Ascending aorta (tissue), 2 donors: ENCODE results near the gene MBP. TPM values are rescaled to one million over a fixed set of nuclear protein-coding genes. Genes with fewer than 3 reads are reported as not detected.

Experiments
- DNase-seq, 2 donors: peaks; one replicate each; pipeline ENCODE4 v3.0.0-alpha.2; 2019; ENCODE audit warnings: low spot score in 2 of 2
- H3K27ac ChIP-seq, 2 donors: fragments of 200-600 bp; sonication (generic); one replicate each; pipeline ENCODE4 v1.5.1; 2016 to 2017; ENCODE audit warnings: mild to moderate bottlenecking in 1 of 2
- H3K27me3 ChIP-seq: fragments of 200-600 bp; sonication (generic); one replicate; pipeline ENCODE4 v1.5.1; 2017
- H3K36me3 ChIP-seq, 2 donors: fragments of 200-600 bp; sonication (generic); one replicate each; pipeline ENCODE4 v1.5.1; 2016
- H3K4me1 ChIP-seq, 2 donors: fragments of 200-600 bp; sonication (generic); one replicate each; pipeline ENCODE4 v1.5.1; 2016 to 2017; ENCODE audit warnings: mild to moderate bottlenecking in 1 of 2
- H3K4me3 ChIP-seq, 2 donors: fragments of 200-600 bp; sonication (generic); one replicate each; pipeline ENCODE4 v1.5.1; 2016 to 2017; ENCODE audit warnings: mild to moderate bottlenecking in 1 of 2
- H3K9me3 ChIP-seq, 2 donors: fragments of 200-600 bp; sonication (generic); one replicate each; pipeline ENCODE4 v1.5.1; 2016
- intact Hi-C: fragments of 100-400 bp; cut with DNase I; formaldehyde crosslinking; loops from one replicate; pipeline ENCODE4 v1.15.1; 2023
- total RNA-seq: library from RNA; depleted of rRNA; stranded (reverse); fragments of >200 nt; gene quantifications from one replicate; pipeline ENCODE4 v1.1.0, GENCODE V29; 2016
- TF ChIP-seq, protein P1 (sequence below), 3 experiments: fragments of 200-600 bp in 2 of 3; fragments of 450-650 bp in 1 of 3; sonication (generic) in 2 of 3; IDR thresholded peaks; one replicate each; pipeline ENCODE4 v1.5.1; 2016 to 2019; ENCODE audit warnings: antibody characterized with exemption in 3 of 3, mild to moderate bottlenecking in 1 of 3, moderate library complexity in 1 of 3

Gene MBP
- total RNA-seq, 1 donor from 2014 or later: 8.1 TPM

DNA sequence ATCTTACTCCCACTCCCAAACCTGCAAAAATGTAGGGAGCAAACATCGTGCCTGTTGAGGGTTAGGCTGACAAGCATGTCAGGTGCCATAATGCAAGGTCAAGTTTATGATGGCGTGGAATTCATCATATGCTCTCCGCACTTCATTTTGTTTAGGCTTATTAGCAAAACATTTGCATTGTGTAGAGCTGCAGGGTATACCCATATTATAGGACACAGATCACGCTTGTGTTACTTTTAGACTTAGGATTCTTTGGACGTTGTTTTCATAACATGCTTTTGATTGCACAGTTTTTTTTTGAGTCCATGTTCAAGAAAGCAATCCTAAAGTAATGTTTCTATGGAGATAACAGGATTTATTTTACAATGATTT is 22.9 kb downstream of the MBP start:
- Histone ChIP-seq H3K27me3 (no peaks in the 10 kb centered on the region), H3K9me3 (no peaks in the 10 kb centered on the region), H3K4me3 (no peak overlapping the region), H3K4me1 (peaks cover under 1 to 17% of the 10 kb centered on the region in 2 donors), H3K27ac (no peak overlapping the region), H3K36me3 (peaks cover 0 to 2% of the 10 kb centered on the region in 2 donors)
- intact Hi-C loops: no loop called here
- DNase-seq: no peak
- TF ChIP-seq, protein P1, sequence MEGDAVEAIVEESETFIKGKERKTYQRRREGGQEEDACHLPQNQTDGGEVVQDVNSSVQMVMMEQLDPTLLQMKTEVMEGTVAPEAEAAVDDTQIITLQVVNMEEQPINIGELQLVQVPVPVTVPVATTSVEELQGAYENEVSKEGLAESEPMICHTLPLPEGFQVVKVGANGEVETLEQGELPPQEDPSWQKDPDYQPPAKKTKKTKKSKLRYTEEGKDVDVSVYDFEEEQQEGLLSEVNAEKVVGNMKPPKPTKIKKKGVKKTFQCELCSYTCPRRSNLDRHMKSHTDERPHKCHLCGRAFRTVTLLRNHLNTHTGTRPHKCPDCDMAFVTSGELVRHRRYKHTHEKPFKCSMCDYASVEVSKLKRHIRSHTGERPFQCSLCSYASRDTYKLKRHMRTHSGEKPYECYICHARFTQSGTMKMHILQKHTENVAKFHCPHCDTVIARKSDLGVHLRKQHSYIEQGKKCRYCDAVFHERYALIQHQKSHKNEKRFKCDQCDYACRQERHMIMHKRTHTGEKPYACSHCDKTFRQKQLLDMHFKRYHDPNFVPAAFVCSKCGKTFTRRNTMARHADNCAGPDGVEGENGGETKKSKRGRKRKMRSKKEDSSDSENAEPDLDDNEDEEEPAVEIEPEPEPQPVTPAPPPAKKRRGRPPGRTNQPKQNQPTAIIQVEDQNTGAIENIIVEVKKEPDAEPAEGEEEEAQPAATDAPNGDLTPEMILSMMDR (IDR thresholded peaks at IDR 0.05): no peak

- intact Hi-C loops: no loop called here
- H3K4me1 ChIP-seq: peaks cover 0 to 19% of the 10 kb centered on the region in 2 donors
- no peaks in the 10 kb centered on the region for H3K27me3 ChIP-seq
- TF ChIP-seq, protein P1 (IDR thresholded peaks at IDR 0.05): no peak
- H3K36me3 ChIP-seq: peaks cover 0 to 2% of the 10 kb centered on the region in 2 donors
- no peak overlapping the region for H3K4me3 ChIP-seq
- peak overlapping the region; percentile 21 to 69 for H3K27ac ChIP-seq
- DNase-seq: no peak
- no peaks in the 10 kb centered on the region for H3K9me3 ChIP-seq
Observed at GRCh38 chr18:77108821-77109647, 23.5 kb downstream of the MBP start.

GRCh38 chr18:77108001-77108692 is 24.4 kb downstream of the MBP start:
- peaks cover 4 to 23% of the 10 kb centered on the region in 2 donors for H3K4me1 ChIP-seq
- H3K27ac ChIP-seq: peak overlapping the region; percentile 61 to 69
- H3K4me3 ChIP-seq: peak overlapping the region in 1 of 2 donors; percentile 27
- H3K27me3 ChIP-seq: no peaks in the 10 kb centered on the region
- DNase-seq: no peak
- H3K9me3 ChIP-seq: no peaks in the 10 kb centered on the region
- H3K36me3 ChIP-seq: peaks cover 0 to 2% of the 10 kb centered on the region in 2 donors
- intact Hi-C loops: no loop called here
- TF ChIP-seq, protein P1 (IDR thresholded peaks at IDR 0.05): no peak

DNA sequence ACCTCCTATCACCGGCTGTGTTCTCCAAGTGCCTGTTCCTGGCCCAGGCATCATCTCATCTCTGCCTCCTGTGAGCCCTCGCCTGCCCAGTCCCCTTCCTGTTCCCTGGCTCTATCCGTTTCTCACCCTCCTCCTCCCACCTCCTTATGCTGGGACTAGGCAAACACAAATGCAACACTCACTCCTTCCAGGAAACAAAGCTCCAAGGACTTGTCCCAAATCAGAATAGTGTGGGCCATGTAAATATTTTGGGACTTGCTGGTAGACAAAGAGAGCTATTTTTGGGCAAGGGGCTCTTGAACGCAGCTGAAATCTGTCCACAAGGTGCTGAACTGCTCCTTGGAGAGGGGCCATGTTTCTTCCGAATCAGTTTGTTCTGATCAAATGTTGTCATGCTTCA is 25.3 kb downstream of the MBP start:
- Histone ChIP-seq H3K27me3 (no peaks in the 10 kb centered on the region), H3K27ac (peak overlapping the region; percentile 61 to 69), H3K9me3 (no peaks in the 10 kb centered on the region), H3K36me3 (peaks cover 0 to 2% of the 10 kb centered on the region in 2 donors), H3K4me3 (peak overlapping the region in 1 of 2 donors; percentile 27), H3K4me1 (peaks cover 4 to 31% of the 10 kb centered on the region in 2 donors)
- TF ChIP-seq, protein P1 (IDR thresholded peaks at IDR 0.05): no peak
- intact Hi-C loops: no loop called here
- DNase-seq: no peak

- Histone ChIP-seq H3K27me3 (no peaks in the 10 kb centered on the region), H3K9me3 (no peaks in the 10 kb centered on the region), H3K4me3 (no peak overlapping the region), H3K27ac (peak overlapping the region; percentile 47 to 61), H3K36me3 (peaks cover 0 to 2% of the 10 kb centered on the region in 2 donors), H3K4me1 (peaks cover 10 to 41% of the 10 kb centered on the region in 2 donors)
- DNase-seq: no peak
- TF ChIP-seq, protein P1 (IDR thresholded peaks at IDR 0.05): no peak
- intact Hi-C loops: no loop called here
Observed at GRCh38 chr18:77106331-77106730, 26.3 kb downstream of the MBP start.
